SU-DHL-6 (cell line): ENCODE data around the gene RAB3GAP2.

ENCODE experiments used
- CTCF ChIP-seq: fragments of 200-600 bp; sonication (generic); IDR thresholded peaks from one replicate; pipeline ENCODE4 v1.5.1; 2017; ENCODE audit warnings: antibody characterized with exemption, mild to moderate bottlenecking, low read length, moderate library complexity; ENCODE audit not compliant: insufficient read depth, poor library complexity, severe bottlenecking
- EZH2phosphoT487 ChIP-seq: fragments of 200-600 bp; sonication (generic), shearing (Covaris generic); conservative IDR thresholded peaks from 2 replicates; pipeline ENCODE4 v1.6.1; 2018; ENCODE audit warnings: mild to moderate bottlenecking, antibody characterized with exemption, low read length, moderate library complexity, mixed read lengths

- no peak for TF ChIP-seq CTCF
- TF ChIP-seq EZH2phosphoT487 = no peak
These were observed 89.6 kb downstream of the RAB3GAP2 start for GRCh38 chr1:220182656-220183055.
